ENCODE results near the gene PRLH. TPM values are rescaled to one million over a fixed set of nuclear protein-coding genes. Genes with fewer than 3 reads are reported as not detected.

Gene PRLH
- total RNA-seq, 5 donors from 2014 or later (not counting 1 experiment from before 2014, with no cell fraction given): not detected

- Mint-ChIP-seq H3K36me3 (no peaks in the 10 kb centered on the region), H3K27me3 (peaks cover 0 to 1% of the 10 kb centered on the region in 2 donors), H3K4me3 (no peak overlapping the region), H3K9me3 (no peaks in the 10 kb centered on the region), H3K4me1 (peaks cover 23 to 34% (median 25%) of the 10 kb centered on the region in 3 donors), H3K27ac (no peak overlapping the region)
- Histone ChIP-seq H3K9me3 (no peaks in the 10 kb centered on the region), H3K27ac (ENCODE audit: low read length) (no peak overlapping the region), H3K36me3 (ENCODE audit: control insufficient read depth in 2 of 2, extremely low read depth in 1 of 2, insufficient read depth in 1 of 2, low read length in 1 of 2) (no peaks in the 10 kb centered on the region), H3K4me1 (ENCODE audit: control insufficient read depth in 1 of 2, extremely low read depth in 1 of 2, insufficient read depth in 2 of 2, low read length in 2 of 2) (peaks cover 10 to 24% of the 10 kb centered on the region in 2 experiments), H3K27me3 (replicated peaks in 1 of 2; ENCODE audit: control insufficient read depth in 2 of 2, extremely low read depth in 1 of 2, insufficient read depth in 2 of 2, low read length in 1 of 2) (no peaks in the 10 kb centered on the region), H3K4me3 (ENCODE audit: control insufficient read depth in 1 of 2, extremely low read depth in 1 of 2, low read length in 1 of 2) (no peak overlapping the region)
- 87% methylated on average over 7 of the region's 10 CpGs for WGBS (ENCODE audit: insufficient coverage)
- ChIA-PET CTCF (no interaction called here), POLR2A (interaction anchor here in 1 of 2 donors (0.5 kb wide), 1 partner anchor 8 kb away, joined by 3 read pairs; no protein-coding TSS in a partner anchor)
- DNase-seq (no peak), ATAC-seq (replicated peaks in 1 of 4) (no peak)
Measured at GRCh38 chr2:237612527-237613357, 46.4 kb downstream of the PRLH start.

GRCh38 chr2:237613679-237614078 is 47.3 kb downstream of the PRLH start:
- Mint-ChIP-seq H3K4me3 (no peak overlapping the region), H3K9me3 (no peaks in the 10 kb centered on the region), H3K27ac (no peak overlapping the region), H3K27me3 (peaks cover 0 to 4% of the 10 kb centered on the region in 2 donors), H3K4me1 (peaks cover 28 to 35% (median 33%) of the 10 kb centered on the region in 3 donors), H3K36me3 (no peaks in the 10 kb centered on the region)
- ChIA-PET CTCF (interaction anchor here (0.7 to 0.9 kb wide), 2 partner anchors 100 to 863 kb away, joined by 3 read pairs; no protein-coding TSS in a partner anchor), POLR2A (no interaction called here)
- H3K9me3 ChIP-seq: no peaks in the 10 kb centered on the region
- no peak overlapping the region for H3K4me3 ChIP-seq (ENCODE audit: control insufficient read depth in 1 of 2, extremely low read depth in 1 of 2, low read length in 1 of 2)
- no peak for DNase-seq
- no peaks in the 10 kb centered on the region for H3K36me3 ChIP-seq (ENCODE audit: control insufficient read depth in 2 of 2, extremely low read depth in 1 of 2, insufficient read depth in 1 of 2, low read length in 1 of 2)
- ATAC-seq (replicated peaks in 1 of 4): no peak
- H3K27me3 ChIP-seq (replicated peaks in 1 of 2; ENCODE audit: control insufficient read depth in 2 of 2, extremely low read depth in 1 of 2, insufficient read depth in 2 of 2, low read length in 1 of 2): no peaks in the 10 kb centered on the region
- peaks cover 10 to 25% of the 10 kb centered on the region in 2 experiments for H3K4me1 ChIP-seq (ENCODE audit: control insufficient read depth in 1 of 2, extremely low read depth in 1 of 2, insufficient read depth in 2 of 2, low read length in 2 of 2)
- no peak overlapping the region for H3K27ac ChIP-seq (ENCODE audit: low read length)

GRCh38 chr2:237614151-237614720 is 47.9 kb downstream of the PRLH start:
- H3K27ac Mint-ChIP-seq: no peak overlapping the region
- H3K9me3 ChIP-seq: no peaks in the 10 kb centered on the region
- DNase-seq (no peak), ATAC-seq (replicated peaks in 1 of 4) (no peak)
- H3K4me1 ChIP-seq (ENCODE audit: control insufficient read depth in 1 of 2, extremely low read depth in 1 of 2, insufficient read depth in 2 of 2, low read length in 2 of 2): peaks cover 10 to 25% of the 10 kb centered on the region in 2 experiments
- H3K36me3 Mint-ChIP-seq: no peaks in the 10 kb centered on the region
- POLR2A ChIA-PET: no interaction called here
- H3K4me3 ChIP-seq (ENCODE audit: control insufficient read depth in 1 of 2, extremely low read depth in 1 of 2, low read length in 1 of 2): no peak overlapping the region
- no peak overlapping the region for H3K4me3 Mint-ChIP-seq
- CTCF ChIA-PET: interaction anchor here (0.7 to 0.9 kb wide), 2 partner anchors 99 to 862 kb away, joined by 3 read pairs; no protein-coding TSS in a partner anchor
- no peaks in the 10 kb centered on the region for H3K27me3 ChIP-seq (replicated peaks in 1 of 2; ENCODE audit: control insufficient read depth in 2 of 2, extremely low read depth in 1 of 2, insufficient read depth in 2 of 2, low read length in 1 of 2)
- 78% methylated on average over 9 of the region's 9 CpGs for WGBS (ENCODE audit: insufficient coverage)
- peaks cover 28 to 35% (median 34%) of the 10 kb centered on the region in 3 donors for H3K4me1 Mint-ChIP-seq
- no peaks in the 10 kb centered on the region for H3K9me3 Mint-ChIP-seq
- H3K36me3 ChIP-seq (ENCODE audit: control insufficient read depth in 2 of 2, extremely low read depth in 1 of 2, insufficient read depth in 1 of 2, low read length in 1 of 2): no peaks in the 10 kb centered on the region
- no peak overlapping the region for H3K27ac ChIP-seq (ENCODE audit: low read length)
- H3K27me3 Mint-ChIP-seq: peaks cover 0 to 4% of the 10 kb centered on the region in 2 donors

GRCh38 chr2:237615631-237616249 is 49.4 kb downstream of the PRLH start:
- ATAC-seq (replicated peaks in 1 of 4) (no peak), DNase-seq (no peak)
- no peak overlapping the region for H3K4me3 ChIP-seq (ENCODE audit: control insufficient read depth in 1 of 2, extremely low read depth in 1 of 2, low read length in 1 of 2)
- Mint-ChIP-seq H3K4me3 (no peak overlapping the region), H3K27me3 (peaks cover 0 to 4% of the 10 kb centered on the region in 2 donors), H3K36me3 (no peaks in the 10 kb centered on the region), H3K9me3 (no peaks in the 10 kb centered on the region), H3K4me1 (peaks cover 28 to 35% (median 34%) of the 10 kb centered on the region in 3 donors), H3K27ac (peak overlapping the region in 1 of 2 donors; percentile 4)
- 88% methylated on average over 2 of the region's 4 CpGs for WGBS (ENCODE audit: insufficient coverage)
- H3K27me3 ChIP-seq (replicated peaks in 1 of 2; ENCODE audit: control insufficient read depth in 2 of 2, extremely low read depth in 1 of 2, insufficient read depth in 2 of 2, low read length in 1 of 2): no peaks in the 10 kb centered on the region
- peaks cover 10 to 25% of the 10 kb centered on the region in 2 experiments for H3K4me1 ChIP-seq (ENCODE audit: control insufficient read depth in 1 of 2, extremely low read depth in 1 of 2, insufficient read depth in 2 of 2, low read length in 2 of 2)
- ChIA-PET CTCF (no interaction called here), POLR2A (no interaction called here)
- no peaks in the 10 kb centered on the region for H3K36me3 ChIP-seq (ENCODE audit: control insufficient read depth in 2 of 2, extremely low read depth in 1 of 2, insufficient read depth in 1 of 2, low read length in 1 of 2)
- H3K9me3 ChIP-seq: no peaks in the 10 kb centered on the region
- H3K27ac ChIP-seq (ENCODE audit: low read length): no peak overlapping the region

- peaks cover 0 to 4% of the 10 kb centered on the region in 2 donors for H3K27me3 Mint-ChIP-seq
- no peaks in the 10 kb centered on the region for H3K9me3 Mint-ChIP-seq
- peak overlapping the region; percentile 4 to 39 for H3K27ac Mint-ChIP-seq
- ChIA-PET CTCF (no interaction called here), POLR2A (no interaction called here)
- no peak for DNase-seq
- no peaks in the 10 kb centered on the region for H3K9me3 ChIP-seq
- H3K27ac ChIP-seq (ENCODE audit: low read length): no peak overlapping the region
- H3K4me3 Mint-ChIP-seq: peak overlapping the region in 1 of 3 donors; percentile 59
- no peak overlapping the region for H3K4me3 ChIP-seq (ENCODE audit: control insufficient read depth in 1 of 2, extremely low read depth in 1 of 2, low read length in 1 of 2)
- H3K27me3 ChIP-seq (replicated peaks in 1 of 2; ENCODE audit: control insufficient read depth in 2 of 2, extremely low read depth in 1 of 2, insufficient read depth in 2 of 2, low read length in 1 of 2): no peaks in the 10 kb centered on the region
- peaks cover 10 to 25% of the 10 kb centered on the region in 2 experiments for H3K4me1 ChIP-seq (ENCODE audit: control insufficient read depth in 1 of 2, extremely low read depth in 1 of 2, insufficient read depth in 2 of 2, low read length in 2 of 2)
- no peaks in the 10 kb centered on the region for H3K36me3 Mint-ChIP-seq
- no peaks in the 10 kb centered on the region for H3K36me3 ChIP-seq (ENCODE audit: control insufficient read depth in 2 of 2, extremely low read depth in 1 of 2, insufficient read depth in 1 of 2, low read length in 1 of 2)
- no peak for ATAC-seq (replicated peaks in 1 of 4)
- peaks cover 28 to 35% (median 34%) of the 10 kb centered on the region in 3 donors for H3K4me1 Mint-ChIP-seq
- WGBS (ENCODE audit: insufficient coverage): 75% methylated on average over 1 of the region's 3 CpGs
Measured at GRCh38 chr2:237616373-237616733, 50.0 kb downstream of the PRLH start.
